Measurements from ENCODE around the gene SMIM27. TPM values are rescaled to one million over a fixed set of nuclear protein-coding genes. Genes with fewer than 3 reads are reported as not detected.

Gene SMIM27
- total and polyA plus RNA-seq, 2 of the 13 experiments (the other 11 are each of a cell fraction or from before 2014, with no cell fraction given), result 17.9 to 19.0 TPM

- TF ChIP-seq ZNF639 (CRISPR knock-in tag; conservative IDR thresholded peaks at IDR 0.05) (0 out of 2 replicates have a peak, but pooled peaks have one; percentile 18), ZNF619 (CRISPR knock-in tag; IDR thresholded peaks at IDR 0.05) (no peak), ZBTB43 (CRISPR knock-in tag; conservative IDR thresholded peaks at IDR 0.05) (0 out of 2 replicates have a peak, but pooled peaks have one; percentile 5), ARID3A (IDR thresholded peaks at IDR 0.05; ENCODE audit: low read depth, low read length) (peak; percentile 47; the same call in 1 of the 2 replicates), ZNF646 (CRISPR knock-in tag; IDR thresholded peaks at IDR 0.05) (no peak), CHD2 (IDR thresholded peaks at IDR 0.05; ENCODE audit: low read depth, low read length) (no peak; the same call in 1 of the 2 replicates), ZNF3 (CRISPR knock-in tag; IDR thresholded peaks at IDR 0.05) (no peak), FOSL1 (CRISPR knock-in tag; IDR thresholded peaks at IDR 0.05; ENCODE audit: borderline replicate concordance) (no peak), HMGXB3 (CRISPR knock-in tag; IDR thresholded peaks at IDR 0.05; ENCODE audit: borderline replicate concordance) (0 out of 2 replicates have a peak, but pooled peaks have one; percentile 68)
Observed at GRCh38 chr9:32552172-32552872, at the start of gene SMIM27, which contains the start of gene TOPORS (continued).

All from HepG2 (cell line).